Measurements from ENCODE around the gene BICD1.
"Not testable (repeated sequence)": the region's sequence is repeated elsewhere in the genome, so short reads cannot be mapped to it uniquely, and the experiment has no call there.

BICD1 gene

DNA sequence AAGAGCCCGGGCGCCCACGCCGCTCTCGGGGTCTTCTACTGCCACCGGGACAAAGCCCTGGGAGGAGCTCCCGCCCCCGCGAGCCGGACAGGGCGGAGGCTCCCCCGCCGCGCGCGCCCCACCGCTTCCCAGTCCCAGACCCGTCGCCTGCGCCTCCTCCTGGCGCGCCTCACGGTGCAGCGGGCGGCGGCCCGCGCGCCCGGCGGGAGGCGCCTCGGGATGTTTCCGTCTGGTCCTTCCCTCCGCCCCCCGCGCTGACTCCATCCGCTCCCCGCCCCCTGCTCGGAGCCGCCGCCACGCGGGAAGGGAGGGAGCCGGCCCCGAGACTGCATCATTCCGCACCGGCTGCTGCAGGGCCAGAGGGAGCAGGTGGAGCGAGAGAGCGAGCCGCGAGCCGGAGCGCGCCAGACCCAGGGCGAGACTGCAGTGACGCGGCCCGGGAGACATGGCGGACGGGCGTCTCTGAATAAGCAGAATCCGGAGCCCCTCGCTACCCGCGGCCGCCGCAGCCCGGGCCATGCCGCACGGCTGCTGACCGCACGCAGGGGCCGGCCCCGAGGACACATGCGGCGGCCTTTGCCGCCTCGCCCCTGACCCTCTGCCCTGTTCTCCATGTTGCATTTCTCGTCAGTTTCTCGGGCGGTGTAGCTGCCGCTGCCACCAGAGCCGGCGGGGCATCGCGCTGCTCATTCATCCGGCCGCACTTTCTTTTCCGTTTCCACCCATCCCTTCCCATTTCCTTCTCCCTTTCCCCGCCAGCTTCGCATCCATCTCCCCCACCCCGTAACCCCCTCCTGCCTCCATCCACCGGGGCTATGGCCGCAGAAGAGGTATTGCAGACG, at the start of gene BICD1:
BICD1 (plus strand) TSS at position 331 of the 842 bp plus-strand sequence; CDS start at position 816, 485 bp downstream.
- DNase-seq (ENCODE audit: low read depth, low spot score), result peak; percentile 41

DNA sequence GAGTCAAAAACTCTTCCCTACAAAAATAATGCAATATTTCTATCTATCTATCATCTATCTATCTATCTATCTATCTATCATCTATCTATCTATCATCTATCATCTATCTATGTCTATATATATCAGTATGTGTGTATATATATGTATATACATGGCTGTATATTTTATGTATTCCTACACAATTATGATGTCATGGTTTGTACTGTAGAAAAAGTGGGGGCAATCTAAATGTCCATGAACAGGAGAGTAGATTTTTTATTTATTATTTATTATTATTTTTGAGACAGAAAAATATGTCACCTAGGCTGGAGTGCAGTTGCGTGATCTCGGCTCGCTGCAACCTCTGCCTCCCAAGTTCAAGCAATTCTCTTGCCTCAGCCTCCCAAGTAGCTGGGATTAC, 45.6 kb upstream of the BICD1 start:
- no peak for DNase-seq (ENCODE audit: low read depth, low spot score)

DNA sequence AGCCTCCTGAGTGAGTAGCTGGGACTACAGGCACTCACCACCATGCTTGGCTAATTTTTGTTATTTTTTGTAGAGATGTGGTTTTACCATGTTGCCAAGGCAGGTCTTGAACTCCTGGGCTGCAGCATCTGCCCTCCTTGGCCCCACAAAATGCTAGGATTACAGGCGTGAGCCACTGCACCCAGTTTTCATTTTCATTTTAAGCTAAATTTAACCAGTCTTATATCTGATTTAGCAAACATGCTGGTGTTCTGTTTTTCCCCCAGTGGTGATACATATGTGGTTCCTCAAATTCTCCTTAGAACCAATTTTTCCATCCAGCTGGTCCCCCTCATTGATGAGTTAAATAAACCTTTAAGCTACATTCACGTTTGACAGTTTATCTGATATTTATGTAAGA, 43.8 kb upstream of the BICD1 start:
- DNase-seq (ENCODE audit: low read depth, low spot score), result no peak

GRCh38 chr12:32063796-32064195, 42.9 kb upstream of the BICD1 start:
- DNase-seq (ENCODE audit: low read depth, low spot score), result no peak

DNA sequence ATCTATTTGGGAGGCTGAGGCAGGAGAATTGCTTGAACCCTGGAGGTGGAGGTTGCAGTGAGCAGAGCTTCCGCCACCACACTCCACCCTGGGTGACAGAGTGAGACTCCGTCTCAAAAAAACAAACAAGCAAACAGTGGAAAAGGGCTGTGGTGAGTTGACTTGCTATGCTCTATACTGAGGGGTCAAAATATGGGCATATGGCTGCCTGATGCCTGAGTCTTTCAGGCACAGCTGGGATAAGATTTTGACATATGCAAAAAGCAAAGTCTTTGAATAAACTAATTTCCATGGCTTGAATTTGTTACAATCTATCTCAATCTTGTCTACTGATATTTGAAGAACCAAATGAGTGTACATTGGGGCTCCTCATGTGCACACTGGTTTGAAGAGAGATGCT, 40.4 kb upstream of the BICD1 start:
- no peak for DNase-seq (ENCODE audit: low read depth, low spot score)

- no peak for DNase-seq (ENCODE audit: low read depth, low spot score)
These were observed 37.6 kb upstream of the BICD1 start for GRCh38 chr12:32069071-32069470.

DNA sequence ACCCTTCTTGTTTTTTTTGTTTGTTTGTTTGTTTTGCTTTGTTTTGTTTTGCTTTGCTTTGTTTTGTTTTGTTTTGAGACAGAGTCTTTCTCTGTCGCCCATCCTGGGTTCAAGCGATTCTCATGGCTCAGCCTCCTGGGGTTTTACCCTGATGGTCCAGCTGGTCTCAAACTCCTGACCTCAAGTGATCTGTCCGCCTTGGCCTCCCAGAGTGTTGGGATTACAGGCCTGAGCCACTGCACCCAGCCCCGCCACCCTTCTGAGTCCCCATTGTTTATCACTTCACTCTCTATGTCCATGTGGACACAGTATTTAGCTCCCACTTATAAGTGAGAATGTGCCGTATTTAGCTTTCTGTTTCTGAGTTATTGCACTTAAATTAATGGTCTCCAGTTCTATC, 36.9 kb upstream of the BICD1 start:
- no peak for DNase-seq (ENCODE audit: low read depth, low spot score)

DNA sequence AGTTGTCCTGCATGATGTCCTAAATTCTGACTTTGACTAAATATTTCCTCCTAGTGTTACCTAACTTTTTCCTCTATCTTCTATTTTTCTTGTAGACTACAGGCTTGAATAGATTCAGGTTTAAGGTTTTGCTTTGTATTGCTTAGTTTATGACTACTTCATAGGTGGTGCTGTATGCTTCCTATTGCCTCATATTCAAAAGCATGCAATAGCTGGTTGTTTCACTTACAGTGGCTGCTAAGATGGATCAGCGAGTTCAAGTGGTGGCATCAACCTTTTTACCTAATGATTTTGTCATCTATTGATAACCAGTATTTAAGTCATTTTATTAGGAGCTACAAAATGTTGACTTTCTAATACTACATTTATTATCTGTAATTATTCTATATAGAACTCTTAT, 36.3 kb upstream of the BICD1 start:
- DNase-seq (ENCODE audit: low read depth, low spot score), result no peak

DNA sequence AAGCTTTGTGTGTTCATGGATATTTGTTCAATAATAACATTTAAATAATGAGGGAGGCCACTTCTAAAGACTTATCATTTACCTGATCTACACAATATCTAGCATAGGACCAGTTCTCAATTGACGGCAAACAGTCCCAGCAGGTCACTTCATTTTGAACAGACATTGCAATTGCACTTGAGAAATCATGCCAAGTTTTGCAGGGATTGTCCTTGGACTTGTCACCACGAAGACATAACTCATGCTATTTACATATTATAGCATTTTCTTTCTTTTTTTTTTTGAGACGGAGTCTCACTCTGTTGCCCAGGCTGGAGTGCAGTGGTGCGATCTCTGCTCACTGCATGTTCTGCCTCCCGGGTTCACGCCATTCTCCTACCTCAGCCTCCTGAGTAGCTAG, 34.5 kb upstream of the BICD1 start:
- no peak for DNase-seq (ENCODE audit: low read depth, low spot score)

DNA sequence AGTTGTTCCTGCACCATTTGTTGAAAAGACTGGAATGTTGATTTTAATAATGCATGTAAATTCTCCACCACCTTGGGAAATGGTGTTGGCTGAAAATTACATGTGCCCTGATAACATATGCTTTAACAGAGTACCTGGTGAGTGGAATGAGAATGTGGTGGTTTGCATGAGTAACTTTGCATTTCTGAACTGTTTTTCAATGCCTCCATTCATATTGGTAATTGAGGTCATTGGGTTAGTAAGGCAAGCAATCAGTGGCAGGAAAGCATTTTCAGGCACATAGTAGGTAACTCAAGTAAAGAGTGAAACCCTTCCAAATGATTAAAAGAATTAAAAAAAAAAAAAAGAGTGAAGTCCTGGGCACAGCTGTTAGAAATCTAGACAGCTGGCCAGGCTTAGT, 32.2 kb upstream of the BICD1 start:
- DNase-seq (ENCODE audit: low read depth, low spot score), result no peak

DNA sequence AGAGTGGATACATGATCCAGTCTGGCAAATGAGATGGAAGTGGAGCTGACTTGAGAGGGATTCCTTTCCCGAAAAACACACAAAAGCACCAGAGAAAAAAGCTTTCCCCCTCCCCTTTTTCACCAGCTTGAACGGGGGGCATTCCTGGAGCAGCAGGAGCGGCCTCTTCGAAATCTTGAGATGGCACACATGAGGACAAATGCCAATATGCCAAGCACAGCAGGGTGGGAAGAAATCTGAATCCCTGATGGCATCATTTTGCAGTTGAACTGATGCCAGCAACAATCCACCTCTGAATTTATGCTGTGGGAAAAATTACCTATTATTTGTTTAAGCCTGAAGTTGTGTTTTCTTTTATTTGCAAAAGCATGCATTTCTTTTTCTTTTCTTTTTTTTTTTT, 29.7 kb upstream of the BICD1 start:
- no peak for DNase-seq (ENCODE audit: low read depth, low spot score)

- no peak for DNase-seq (ENCODE audit: low read depth, low spot score)
These were observed 26.2 kb upstream of the BICD1 start for GRCh38 chr12:32080435-32080834.

DNA sequence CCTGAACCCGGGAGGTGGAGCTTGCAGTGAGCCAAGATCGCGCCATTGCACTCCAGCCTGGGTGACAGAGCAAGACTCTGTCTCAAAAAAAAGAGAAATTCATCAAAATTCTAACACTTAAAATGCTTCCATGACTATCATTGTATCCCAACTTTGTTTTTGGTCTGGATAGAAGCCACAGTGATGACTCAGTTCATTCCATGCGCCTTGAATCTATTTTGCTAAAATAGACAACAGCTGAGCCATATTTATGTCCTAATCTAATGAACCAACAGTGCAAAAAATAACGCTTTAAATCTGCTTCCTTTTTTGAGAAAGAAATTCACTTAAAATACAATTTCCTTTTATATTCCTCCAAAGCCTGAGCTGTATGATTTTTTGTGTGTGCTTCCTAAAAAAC, 23.2 kb upstream of the BICD1 start:
- no peak for DNase-seq (ENCODE audit: low read depth, low spot score)

GRCh38 chr12:32084017-32084688, 22.5 kb upstream of the BICD1 start:
- DNase-seq (ENCODE audit: low read depth, low spot score), result no peak

GRCh38 chr12:32084753-32085152, 21.9 kb upstream of the BICD1 start:
- DNase-seq (ENCODE audit: low read depth, low spot score), result no peak

GRCh38 chr12:32087306-32087705, 19.3 kb upstream of the BICD1 start:
- DNase-seq (ENCODE audit: low read depth, low spot score), result no peak

GRCh38 chr12:32089156-32089555, 17.5 kb upstream of the BICD1 start:
- DNase-seq (ENCODE audit: low read depth, low spot score), result no peak

DNA sequence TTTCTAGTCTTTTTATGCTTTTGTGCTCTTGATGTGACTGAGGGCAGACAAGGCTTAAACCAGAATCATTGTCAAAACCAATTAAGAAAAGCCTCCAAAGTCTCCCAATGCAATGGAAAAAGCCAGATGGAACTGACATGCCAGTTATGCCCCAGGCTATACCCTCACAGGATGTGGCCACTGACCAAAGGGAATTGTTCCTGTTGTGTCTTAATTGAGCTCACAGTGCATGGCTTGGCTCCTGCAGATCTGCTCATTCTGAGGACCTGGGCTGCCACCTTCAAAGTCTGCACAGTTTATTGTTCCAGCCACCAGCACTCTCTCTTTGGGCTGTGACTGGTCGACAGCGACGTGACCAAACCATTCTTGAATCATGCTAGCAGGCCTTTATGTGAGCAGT, 17.1 kb upstream of the BICD1 start:
- no peak for DNase-seq (ENCODE audit: low read depth, low spot score)

GRCh38 chr12:32091696-32092095, 15.0 kb upstream of the BICD1 start:
- no peak for DNase-seq (ENCODE audit: low read depth, low spot score)

DNA sequence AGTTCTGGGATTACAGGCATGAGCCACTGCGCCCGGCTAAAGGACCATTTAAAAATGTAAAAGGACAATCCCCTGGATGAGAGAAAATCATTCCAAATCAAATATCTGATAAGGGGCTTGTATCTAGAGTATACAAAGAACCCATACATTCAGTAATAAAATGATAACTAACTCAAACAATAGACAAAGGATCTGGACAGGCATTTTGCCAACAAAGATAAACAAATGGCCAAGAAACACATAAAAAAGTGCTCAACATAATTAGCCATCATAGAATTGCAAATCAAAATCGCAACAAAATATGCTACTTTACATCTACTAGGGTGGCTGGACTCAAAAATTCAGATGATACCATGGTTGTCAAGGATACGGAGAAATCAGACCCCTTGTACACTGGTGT, 8.5 kb upstream of the BICD1 start:
- no peak for DNase-seq (ENCODE audit: low read depth, low spot score)

DNA sequence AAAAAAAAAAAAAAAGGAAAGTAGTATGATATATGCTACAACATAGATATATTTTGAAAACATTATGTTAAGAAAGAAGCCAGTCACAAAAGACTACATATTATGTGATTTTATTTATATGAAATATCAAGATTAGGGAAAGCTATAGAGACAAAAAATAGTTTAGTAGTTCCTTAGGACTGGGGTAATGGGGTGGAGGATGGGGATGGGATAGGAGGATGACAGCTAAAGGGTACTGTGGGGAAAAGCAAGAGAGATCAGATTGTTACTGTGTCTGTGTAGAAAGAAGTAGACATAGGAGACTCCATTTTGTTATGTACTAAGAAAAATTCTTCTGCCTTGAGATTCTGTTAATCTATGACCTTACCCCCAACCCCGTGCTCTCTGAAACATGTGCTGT, 7.4 kb upstream of the BICD1 start:
- DNase-seq (ENCODE audit: low read depth, low spot score), result not testable (repeated sequence)

GRCh38 chr12:32100361-32100760, 6.3 kb upstream of the BICD1 start:
- no peak for DNase-seq (ENCODE audit: low read depth, low spot score)

DNA sequence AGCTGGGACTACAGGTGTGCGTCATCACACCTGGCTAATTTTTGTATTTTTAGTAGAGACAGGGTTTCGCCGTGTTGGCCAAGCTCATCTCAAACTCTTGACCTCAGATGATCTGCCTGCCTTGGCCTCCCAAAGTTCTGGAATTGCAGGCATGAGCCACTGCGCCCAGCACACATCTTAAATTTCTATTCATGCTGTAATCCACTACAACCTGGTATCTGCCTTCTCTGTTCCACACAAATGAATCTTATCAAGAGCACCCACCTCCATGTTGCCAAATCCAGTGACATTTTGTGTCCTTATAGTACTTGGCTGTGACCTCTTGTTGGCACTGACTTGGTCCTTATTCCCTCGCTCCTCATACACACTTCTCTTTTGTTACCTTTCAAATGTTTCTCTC, 5.8 kb upstream of the BICD1 start:
- DNase-seq (ENCODE audit: low read depth, low spot score), result no peak
